H1 (cell line): Measurements from ENCODE around the gene LRPAP1. TPM values are rescaled to one million over a fixed set of nuclear protein-coding genes. Genes with fewer than 3 reads are reported as not detected.

Experiments used
- CTCF ChIA-PET: fragments of 300-600 bp; sonication (Branson Sonifier 250); formaldehyde crosslinking; loops from one replicate; lab custom pipeline; 2021; ENCODE audit not compliant: partially characterized antibody; lab: Charles Lee
- POLR2A ChIA-PET: fragments of 300-600 bp; sonication (Branson Sonifier 250); formaldehyde crosslinking; loops from one replicate; lab custom pipeline; 2021; ENCODE audit warnings: inconsistent platforms; ENCODE audit not compliant: partially characterized antibody; lab: Charles Lee
- DNase-seq, 2 experiments: peaks; one replicate each; pipeline versions ENCODE4 v3.0.0 to v3.0.0-alpha.2; 2010 to 2022; ENCODE audit warnings: low spot score in 2 of 2, low read depth in 1 of 2, mixed read lengths in 1 of 2
- FAIRE-seq: peaks from 2 replicates; lab custom pipeline; 2011; peaks lifted over from hg19 to GRCh38; lab: Jason Lieb, UNC
- H2AFZ ChIP-seq: 2 replicates; pipeline ENCODE4 v1.8.1; 2012; ENCODE audit warnings: low read length, inconsistent platforms
- H2AK5ac ChIP-seq: 2 replicates; pipeline ENCODE4 v1.6.1; 2013; ENCODE audit warnings: low read depth, low read length
- H2BK120ac ChIP-seq: replicated peaks from 2 replicates; pipeline ENCODE3; 2013; ENCODE audit warnings: low read depth, low read length, inconsistent platforms
- H2BK12ac ChIP-seq: 2 replicates; pipeline ENCODE4 v1.6.1; 2013; ENCODE audit warnings: low read depth, low read length
- H2BK15ac ChIP-seq: 2 replicates; pipeline ENCODE4 v1.6.1; 2013; ENCODE audit warnings: low read length
- H2BK20ac ChIP-seq: 2 replicates; pipeline ENCODE4 v1.6.1; 2013; ENCODE audit warnings: low read length
- H2BK5ac ChIP-seq: 2 replicates; pipeline ENCODE4 v1.6.1; 2013; ENCODE audit warnings: low read depth, low read length
- H3K14ac ChIP-seq: 2 replicates; pipeline ENCODE4 v1.6.1; 2013; ENCODE audit warnings: inconsistent platforms; ENCODE audit not compliant: insufficient read length
- H3K18ac ChIP-seq: 2 replicates; pipeline ENCODE4 v1.6.1; 2013; ENCODE audit warnings: low read length; ENCODE audit errors: extremely low read depth
- H3K23ac ChIP-seq: 2 replicates; pipeline ENCODE4 v1.6.1; 2013; ENCODE audit warnings: inconsistent platforms; ENCODE audit not compliant: insufficient read length
- H3K23me2 ChIP-seq: 2 replicates; pipeline ENCODE4 v1.6.1; 2013; ENCODE audit warnings: low read depth, low read length
- H3K27ac ChIP-seq: 2 replicates; pipeline ENCODE4 v1.6.1; 2011; ENCODE audit warnings: low read depth, low read length, inconsistent platforms
- H3K27me3 ChIP-seq, 4 experiments: replicated peaks in 1 of 4; 1 replicate in 1 of 4; 2 replicates in 3 of 4; pipeline versions ENCODE4 v1.6.1 to v1.8.1; 2011 to 2013; ENCODE audit warnings: low read length in 3 of 4, mild to moderate bottlenecking in 3 of 4, inconsistent platforms in 2 of 4, mixed read lengths in 2 of 4, moderate library complexity in 1 of 4; ENCODE audit not compliant: control insufficient read depth in 3 of 4, insufficient read depth in 3 of 4; ENCODE audit errors: extremely low read depth in 1 of 4
- H3K36me3 ChIP-seq, 4 experiments: 2 replicates each; pipeline versions ENCODE4 v1.6.1 to v1.8.1; 2011 to 2013; ENCODE audit warnings: mild to moderate bottlenecking in 4 of 4, low read length in 3 of 4, moderate library complexity in 2 of 4, control low read depth in 1 of 4, inconsistent platforms in 1 of 4; ENCODE audit not compliant: insufficient read depth in 4 of 4, control insufficient read depth in 2 of 4
- H3K4ac ChIP-seq: replicated peaks from 2 replicates; pipeline ENCODE3; 2013; ENCODE audit warnings: low read length, low read depth, mixed read lengths, inconsistent platforms; ENCODE audit not compliant: insufficient read length
- H3K4me1 ChIP-seq, 4 experiments: replicated peaks in 1 of 4; 1 replicate in 1 of 4; 2 replicates in 3 of 4; pipeline versions ENCODE4 v1.6.1 to v1.8.1; 2011 to 2013; ENCODE audit warnings: low read length in 3 of 4, inconsistent platforms in 2 of 4, mixed read lengths in 1 of 4; ENCODE audit not compliant: insufficient read depth in 4 of 4, control insufficient read depth in 3 of 4
- H3K4me2 ChIP-seq, 2 experiments: 2 replicates each; pipeline versions ENCODE4 v1.6.1 to v1.8.1; 2011 to 2013; ENCODE audit warnings: low read depth in 2 of 2, low read length in 2 of 2, control low read depth in 1 of 2, inconsistent platforms in 1 of 2, mild to moderate bottlenecking in 1 of 2; ENCODE audit not compliant: insufficient read depth in 1 of 2
- H3K4me3 ChIP-seq, 4 experiments: fragments of 200-600, 300-600 bp in 1 of 4; sonication (generic), shearing (Covaris generic), sonication (Bioruptor Twin) in 1 of 4; 2 replicates each; pipeline versions ENCODE4 v1.5.1 to v1.8.1; 2011 to 2016; ENCODE audit warnings: low read length in 4 of 4, low read depth in 3 of 4, control low read depth in 2 of 4, inconsistent platforms in 2 of 4, mild to moderate bottlenecking in 2 of 4, mixed read lengths in 1 of 4, moderate library complexity in 1 of 4; ENCODE audit not compliant: insufficient read depth in 2 of 4; ENCODE audit errors: extremely low read depth in 1 of 4
- H3K56ac ChIP-seq: replicated peaks from 2 replicates; pipeline ENCODE3; 2013; ENCODE audit warnings: low read depth, mild to moderate bottlenecking, mixed read lengths, low read length, inconsistent platforms; ENCODE audit not compliant: insufficient read length
- H3K79me1 ChIP-seq: 2 replicates; pipeline ENCODE4 v1.6.1; 2013; ENCODE audit warnings: low read depth, low read length, control low read depth
- H3K79me2 ChIP-seq, 2 experiments: 2 replicates each; pipeline versions ENCODE4 v1.6.1 to v1.8.1; 2012 to 2013; ENCODE audit warnings: low read length in 2 of 2, mild to moderate bottlenecking in 2 of 2, inconsistent platforms in 1 of 2; ENCODE audit not compliant: insufficient read depth in 2 of 2, control insufficient read depth in 1 of 2
- H3K9ac ChIP-seq, 4 experiments: replicated peaks in 1 of 4; 1 replicate in 1 of 4; 2 replicates in 3 of 4; pipeline versions ENCODE4 v1.6.1 to v1.8.1; 2011 to 2013; ENCODE audit warnings: low read depth in 3 of 4, low read length in 3 of 4, control low read depth in 2 of 4, mild to moderate bottlenecking in 2 of 4, moderate library complexity in 2 of 4, inconsistent platforms in 1 of 4; ENCODE audit errors: extremely low read depth in 1 of 4
- H3K9me3 ChIP-seq, 2 experiments: 2 replicates each; pipeline versions ENCODE4 v1.6.1 to v1.8.1; 2012 to 2013; ENCODE audit warnings: mild to moderate bottlenecking in 2 of 2, moderate library complexity in 2 of 2, control low read depth in 1 of 2, inconsistent platforms in 1 of 2, low read depth in 1 of 2, low read length in 1 of 2, mixed read lengths in 1 of 2; ENCODE audit not compliant: insufficient read depth in 2 of 2
- H4K20me1 ChIP-seq, 2 experiments: replicated peaks in 1 of 2; 2 replicates each; pipeline versions ENCODE3 to v1.8.1; 2011 to 2013; ENCODE audit warnings: inconsistent platforms in 2 of 2, low read length in 2 of 2, mild to moderate bottlenecking in 1 of 2; ENCODE audit not compliant: insufficient read depth in 2 of 2, control insufficient read depth in 1 of 2
- H4K5ac ChIP-seq: 2 replicates; pipeline ENCODE4 v1.6.1; 2013; ENCODE audit warnings: low read length, low read depth, mixed read lengths, inconsistent platforms; ENCODE audit not compliant: insufficient read length
- H4K8ac ChIP-seq: 2 replicates; pipeline ENCODE4 v1.8.0; 2013; ENCODE audit warnings: mild to moderate bottlenecking, moderate library complexity, low read length, inconsistent platforms; ENCODE audit not compliant: insufficient read depth; ENCODE audit errors: extremely low read depth
- H4K91ac ChIP-seq: replicated peaks from 2 replicates; pipeline ENCODE3; 2013; ENCODE audit warnings: low read length, mixed read lengths, inconsistent platforms; ENCODE audit not compliant: insufficient read length
- ATF2 ChIP-seq: IDR thresholded peaks from 2 replicates; pipeline ENCODE4 v1.6.1; 2012; ENCODE audit warnings: low read length, inconsistent platforms
- CHD1 ChIP-seq: IDR thresholded peaks from 2 replicates; pipeline ENCODE4 v1.6.1; 2012; ENCODE audit warnings: low read depth, low read length, improper control_type of control experiment
- EZH2 ChIP-seq: fragments of 200-600 bp; sonication (generic); IDR thresholded peaks from 2 replicates; pipeline ENCODE4 v1.7.1; 2012; ENCODE audit warnings: low read depth, mild to moderate bottlenecking, moderate library complexity, low read length, inconsistent platforms; ENCODE audit not compliant: severe bottlenecking
- HDAC2 ChIP-seq, 2 experiments: fragments of 300-600 bp in 1 of 2; sonication (generic) in 1 of 2; IDR thresholded peaks; 2 replicates each; pipeline ENCODE4 v1.6.1; 2011 to 2012; ENCODE audit warnings: low read depth in 2 of 2, low read length in 2 of 2, mild to moderate bottlenecking in 2 of 2, moderate library complexity in 2 of 2, borderline replicate concordance in 1 of 2, inconsistent platforms in 1 of 2
- JUN ChIP-seq: IDR thresholded peaks from 2 replicates; pipeline ENCODE4 v1.6.1; 2011; ENCODE audit warnings: low read depth, mild to moderate bottlenecking, improper control_type of control experiment, low read length
- NRF1 ChIP-seq: IDR thresholded peaks from 2 replicates; pipeline ENCODE4 v1.6.1; 2011; ENCODE audit warnings: mild to moderate bottlenecking, low read depth, low read length, improper control_type of control experiment
- POU5F1 ChIP-seq: IDR thresholded peaks from 2 replicates; pipeline ENCODE4 v1.6.1; 2011; ENCODE audit warnings: low read depth, mild to moderate bottlenecking, low read length, moderate library complexity
- RBBP5 ChIP-seq: IDR thresholded peaks from 2 replicates; pipeline ENCODE4 v1.7.1; 2012; ENCODE audit warnings: low read depth, mild to moderate bottlenecking, inconsistent platforms, low read length, moderate library complexity, borderline replicate concordance
- RFX5 ChIP-seq: IDR thresholded peaks from 2 replicates; pipeline ENCODE4 v1.6.1; 2011; ENCODE audit warnings: low read depth, low read length, improper control_type of control experiment, borderline replicate concordance
- SIX5 ChIP-seq: IDR thresholded peaks from 2 replicates; pipeline ENCODE4 v1.6.1; 2011; ENCODE audit warnings: mild to moderate bottlenecking, low read depth, low read length
- ZNF274 ChIP-seq: IDR thresholded peaks from 2 replicates; pipeline ENCODE4 v1.7.0; 2012; ENCODE audit warnings: low read length, borderline replicate concordance; ENCODE audit errors: extremely low read depth
- WGBS, 2 experiments: shearing (Covaris generic) in 1 of 2; methylation state at CpG; one replicate each; pipeline versions ENCODE4 v1.1.6 to v1.1.7; 2013 to 2015; ENCODE audit warnings: low lambda C conversion rate in 2 of 2, mixed read lengths in 2 of 2, inconsistent platforms in 1 of 2, low coverage in 1 of 2, missing lambda C conversion rate in 1 of 2; ENCODE audit not compliant: insufficient replicate concordance in 2 of 2, insufficient coverage in 1 of 2, insufficient read length in 1 of 2; ENCODE audit errors: extremely low coverage in 1 of 2, missing lambda C conversion rate in 1 of 2; 5-methylcytosine and 5-hydroxymethylcytosine counted together
- polyA plus RNA-seq, 7 experiments: library from polyadenylated mRNA; depleted of rRNA in 3 of 7; stranded (reverse) in 5 of 7; unstranded in 2 of 7; fragments of >200 nt in 5 of 7; fragments of 200-250 nt in 2 of 7; gene quantifications; 1 replicate in 5 of 7; 2 replicates in 1 of 7; 4 replicates in 1 of 7; pipeline versions ENCODE4 v1.2.1 to v1.2.3, GENCODE V29; 2011 to 2013; ENCODE audit warnings: missing spikeins in 2 of 7, mixed read lengths in 2 of 7
- total RNA-seq: library from RNA; stranded (reverse); fragmentation: NEBNext Ultra II Directional; extraction: Animal tissue kit (Norgen Biotek cat#: 25700); gene quantifications from 2 replicates; pipeline ENCODE4 v1.2.1, GENCODE V29; 2021

The LRPAP1 gene
- total and polyA plus RNA-seq, 2 of the 8 experiments (the other 6 are each of a cell fraction or from before 2014, with no cell fraction given): 31.1 to 101 TPM

GRCh38 chr4:3462321-3462789 is 69.9 kb downstream of the LRPAP1 start:
- H4K20me1 ChIP-seq: peaks cover 2 to 4% of the 10 kb centered on the region in 2 experiments
- H2BK5ac ChIP-seq: no peak overlapping the region
- H3K56ac ChIP-seq: no peak overlapping the region
- H3K27ac ChIP-seq: no peak overlapping the region
- no peaks in the 10 kb centered on the region for H3K9me3 ChIP-seq
- peaks cover 0 to 6% (median 0%) of the 10 kb centered on the region in 4 experiments; a peak in 1 of 7 replicates for H3K4me1 ChIP-seq
- H3K4me3 ChIP-seq: 0 out of 8 replicates have a peak overlapping the region, but pooled peaks of 1 of the 4 experiments have one; percentile 52
- H2BK15ac ChIP-seq: no peak overlapping the region
- no peak overlapping the region for H3K4ac ChIP-seq
- H4K91ac ChIP-seq: no peak overlapping the region
- H2BK20ac ChIP-seq: no peak overlapping the region
- no peak overlapping the region for H4K8ac ChIP-seq
- FAIRE-seq (no peak), DNase-seq (no peak)
- no peak overlapping the region for H3K23ac ChIP-seq
- H3K14ac ChIP-seq: no peak overlapping the region
- H2BK12ac ChIP-seq: no peak overlapping the region
- peaks cover 5 to 66% (median 40%) of the 10 kb centered on the region in 4 experiments for H3K27me3 ChIP-seq
- no peaks in the 10 kb centered on the region; the same call in 1 of the 2 replicates for H3K23me2 ChIP-seq
- no peak overlapping the region for H2AFZ ChIP-seq
- peak overlapping the region; percentile 8 to 59; a peak in 1 of 4 replicates for H3K4me2 ChIP-seq
- H4K5ac ChIP-seq: no peak overlapping the region
- ChIA-PET CTCF (interaction anchor here (1.0 to 3.0 kb wide), 4 partner anchors 10 to 144 kb away, joined by 3 to 10 read pairs (median 5); no protein-coding TSS in a partner anchor), POLR2A (interaction anchor here (0.7 kb wide), 1 partner anchor 10 kb away, joined by 3 read pairs; no protein-coding TSS in a partner anchor)
- no peak overlapping the region for H2AK5ac ChIP-seq
- H3K79me2 ChIP-seq: no peaks in the 10 kb centered on the region
- no peaks in the 10 kb centered on the region for H3K36me3 ChIP-seq
- 90% methylated on average over 10 of the region's 10 CpGs; no CpG with 5 or more reads in 1 of the 2 experiments for WGBS, 2 experiments
- no peak overlapping the region for H3K9ac ChIP-seq
- no peak overlapping the region for H3K18ac ChIP-seq
- H3K79me1 ChIP-seq: no peaks in the 10 kb centered on the region
- H2BK120ac ChIP-seq: no peak overlapping the region
- TF ChIP-seq SIX5 (no peak), POU5F1 (no peak), EZH2 (no peak), RBBP5 (no peak), HDAC2 (IDR thresholded peaks at IDR 0.05; ENCODE audit: borderline replicate concordance in 1 of 2, low read depth in 2 of 2, low read length in 2 of 2) (no peak), ATF2 (no peak), NRF1 (no peak), ZNF274 (no peak), JUN (no peak), RFX5 (no peak), CHD1 (no peak)
